Astrocyte of the cerebellum (primary cell): ENCODE results near the gene NKPD1.

Experiments
- DNase-seq: peaks from one replicate; pipeline ENCODE4 v3.0.0-alpha.2; 2011; ENCODE audit warnings: low read depth
- H3K4me3 ChIP-seq: 2 replicates; pipeline ENCODE4 v1.5.1; 2011; ENCODE audit warnings: mild to moderate bottlenecking, low read depth, low read length, moderate library complexity
- in situ Hi-C: cut with HindIII; loops from 2 replicates; pipeline ENCODE4 v1.10.0; 2017; ENCODE audit warnings: low sequenced_read_pairs
- TF ChIP-seq, protein P1 (sequence below): IDR thresholded peaks from 2 replicates; pipeline ENCODE4 v1.5.1; 2012; ENCODE audit warnings: low read length, low read depth, moderate library complexity, mild to moderate bottlenecking; ENCODE audit errors: missing control alignments

The NKPD1 gene

DNA sequence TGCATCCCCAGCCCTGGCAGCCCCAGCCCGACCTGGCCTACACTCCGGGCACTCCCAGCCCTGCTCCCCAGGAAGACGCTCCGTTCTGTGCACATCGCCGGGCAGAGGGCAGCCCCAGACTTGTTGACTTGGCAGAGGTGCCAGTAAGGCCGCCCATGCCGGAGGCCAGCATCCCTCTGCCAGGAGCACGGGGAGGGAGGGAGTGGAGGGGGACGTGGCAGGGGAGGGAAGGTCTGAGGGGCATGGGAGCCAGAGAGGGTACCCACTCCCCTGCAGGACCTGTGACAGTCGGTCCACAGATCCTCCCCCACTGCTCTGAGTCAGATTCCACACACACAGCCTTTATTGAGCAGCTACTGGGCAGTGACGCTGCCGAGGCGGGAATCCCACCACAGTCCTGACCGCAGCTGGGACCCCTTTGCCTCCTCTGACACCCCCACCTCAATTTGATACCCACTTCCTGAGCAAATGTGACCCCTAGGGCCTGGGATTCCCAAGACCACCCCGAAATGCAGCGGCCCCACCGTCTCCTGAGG is 1.9 kb upstream of the NKPD1 start:
- in situ Hi-C loops = no loop called here
- H3K4me3 ChIP-seq = no peak overlapping the region
- DNase-seq = no peak
- TF ChIP-seq, protein P1, sequence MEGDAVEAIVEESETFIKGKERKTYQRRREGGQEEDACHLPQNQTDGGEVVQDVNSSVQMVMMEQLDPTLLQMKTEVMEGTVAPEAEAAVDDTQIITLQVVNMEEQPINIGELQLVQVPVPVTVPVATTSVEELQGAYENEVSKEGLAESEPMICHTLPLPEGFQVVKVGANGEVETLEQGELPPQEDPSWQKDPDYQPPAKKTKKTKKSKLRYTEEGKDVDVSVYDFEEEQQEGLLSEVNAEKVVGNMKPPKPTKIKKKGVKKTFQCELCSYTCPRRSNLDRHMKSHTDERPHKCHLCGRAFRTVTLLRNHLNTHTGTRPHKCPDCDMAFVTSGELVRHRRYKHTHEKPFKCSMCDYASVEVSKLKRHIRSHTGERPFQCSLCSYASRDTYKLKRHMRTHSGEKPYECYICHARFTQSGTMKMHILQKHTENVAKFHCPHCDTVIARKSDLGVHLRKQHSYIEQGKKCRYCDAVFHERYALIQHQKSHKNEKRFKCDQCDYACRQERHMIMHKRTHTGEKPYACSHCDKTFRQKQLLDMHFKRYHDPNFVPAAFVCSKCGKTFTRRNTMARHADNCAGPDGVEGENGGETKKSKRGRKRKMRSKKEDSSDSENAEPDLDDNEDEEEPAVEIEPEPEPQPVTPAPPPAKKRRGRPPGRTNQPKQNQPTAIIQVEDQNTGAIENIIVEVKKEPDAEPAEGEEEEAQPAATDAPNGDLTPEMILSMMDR = no peak

DNA sequence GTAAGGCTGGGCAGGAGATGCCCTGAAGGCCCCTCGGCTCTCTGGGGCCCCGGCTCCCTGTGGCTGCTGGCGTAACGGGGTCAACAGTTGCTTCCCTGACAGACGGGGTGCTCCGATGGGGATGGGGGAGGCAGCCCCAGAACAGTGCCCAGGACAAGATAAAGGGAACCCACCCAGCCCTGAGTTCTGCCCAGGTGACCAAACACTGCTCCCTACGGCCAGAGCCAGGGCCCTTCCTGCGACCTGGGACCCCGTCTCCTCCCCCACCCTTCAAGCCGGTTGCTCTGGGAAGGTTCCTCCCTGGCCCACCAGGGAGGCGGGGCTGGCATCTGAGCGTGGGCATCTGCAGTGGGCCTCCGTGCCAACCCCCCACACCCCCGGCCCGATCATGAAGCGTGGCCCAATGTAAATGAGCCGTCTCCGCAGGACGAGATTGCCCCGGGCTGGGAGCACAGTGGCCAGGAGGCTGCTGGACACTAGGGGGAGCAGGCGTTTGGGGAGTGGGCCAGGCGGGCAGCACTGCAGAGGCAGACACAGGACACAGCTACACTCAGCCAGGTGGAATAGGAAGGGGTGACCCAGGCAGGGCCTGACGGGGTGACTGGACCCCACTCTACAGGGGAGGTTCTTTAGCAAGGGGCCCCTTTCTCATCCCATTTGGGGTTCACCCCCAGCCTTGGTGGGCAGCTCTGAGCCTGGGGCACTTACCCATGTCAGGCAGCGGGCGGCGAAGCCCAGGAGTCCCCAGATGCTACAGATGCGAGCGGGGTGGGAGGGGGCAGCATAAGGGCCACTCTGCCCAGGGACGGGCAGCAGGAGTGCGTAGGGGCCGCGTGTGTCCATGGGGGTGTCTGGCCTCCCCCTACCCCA is 1.2 kb upstream of the NKPD1 start:
- no peak for DNase-seq
- no peak overlapping the region for H3K4me3 ChIP-seq
- in situ Hi-C loops = no loop called here
- TF ChIP-seq, protein P1 = peak; percentile 88

DNA sequence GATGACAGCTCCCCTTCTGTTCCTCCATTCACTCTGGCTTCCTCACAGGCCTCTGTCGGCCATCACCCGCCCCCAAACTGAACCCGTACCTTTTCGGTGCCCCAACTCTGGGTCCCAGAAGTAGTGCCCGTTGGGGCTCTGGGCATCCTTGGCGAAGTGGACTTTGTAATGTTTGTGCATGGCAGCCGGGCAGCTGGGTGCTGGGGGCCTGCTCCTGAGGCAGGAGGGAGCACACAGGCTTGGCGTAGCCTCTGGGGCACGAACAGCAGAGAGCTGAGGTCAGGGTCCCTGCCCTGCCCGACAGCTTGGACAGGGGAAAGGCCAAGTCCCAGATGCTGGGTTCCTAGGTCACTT is 834 bp downstream of the NKPD1 start:
- DNase-seq = no peak
- TF ChIP-seq, protein P1 = no peak
- H3K4me3 ChIP-seq = no peak overlapping the region
- in situ Hi-C loops = no loop called here

DNA sequence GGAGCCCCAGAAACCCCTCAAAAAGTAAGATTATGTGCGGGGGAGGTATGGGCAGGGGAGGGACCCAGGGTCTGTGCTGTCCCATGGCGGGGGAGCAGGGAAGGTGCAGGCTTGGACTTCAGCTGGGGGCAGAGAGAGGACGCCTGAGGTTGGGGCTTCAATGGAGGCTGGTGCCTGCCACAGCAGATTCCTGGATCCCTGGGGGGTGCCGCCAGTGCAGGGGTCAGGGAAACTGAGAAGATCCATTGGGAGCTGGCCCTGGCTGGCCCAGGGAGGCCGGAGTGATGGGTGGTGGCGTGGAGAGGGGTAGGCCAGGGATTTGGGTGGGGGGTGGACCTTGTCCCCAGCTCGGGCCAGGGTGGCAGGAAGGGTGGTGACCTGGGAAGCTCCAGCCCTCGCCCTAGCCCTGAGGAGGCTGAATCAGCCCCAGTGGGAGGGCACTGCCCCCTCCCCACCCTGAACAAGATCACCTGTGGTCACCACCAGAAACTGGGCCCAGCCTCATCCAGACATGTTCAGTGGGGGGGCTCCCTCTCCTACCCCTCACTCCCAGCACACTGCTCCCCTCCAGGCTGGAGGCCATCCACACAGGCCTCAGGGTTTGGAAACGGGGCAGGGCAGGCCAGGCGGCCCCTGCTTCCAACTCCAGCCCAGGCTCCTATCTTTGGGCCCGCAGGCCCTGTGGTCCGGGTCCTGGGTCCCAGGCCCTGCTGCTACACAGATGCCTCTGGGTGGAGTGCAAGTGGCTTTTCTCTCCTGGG is 1.4 kb downstream of the NKPD1 start:
- no peak for DNase-seq
- H3K4me3 ChIP-seq = no peak overlapping the region
- in situ Hi-C loops = no loop called here
- TF ChIP-seq, protein P1 = no peak

DNA sequence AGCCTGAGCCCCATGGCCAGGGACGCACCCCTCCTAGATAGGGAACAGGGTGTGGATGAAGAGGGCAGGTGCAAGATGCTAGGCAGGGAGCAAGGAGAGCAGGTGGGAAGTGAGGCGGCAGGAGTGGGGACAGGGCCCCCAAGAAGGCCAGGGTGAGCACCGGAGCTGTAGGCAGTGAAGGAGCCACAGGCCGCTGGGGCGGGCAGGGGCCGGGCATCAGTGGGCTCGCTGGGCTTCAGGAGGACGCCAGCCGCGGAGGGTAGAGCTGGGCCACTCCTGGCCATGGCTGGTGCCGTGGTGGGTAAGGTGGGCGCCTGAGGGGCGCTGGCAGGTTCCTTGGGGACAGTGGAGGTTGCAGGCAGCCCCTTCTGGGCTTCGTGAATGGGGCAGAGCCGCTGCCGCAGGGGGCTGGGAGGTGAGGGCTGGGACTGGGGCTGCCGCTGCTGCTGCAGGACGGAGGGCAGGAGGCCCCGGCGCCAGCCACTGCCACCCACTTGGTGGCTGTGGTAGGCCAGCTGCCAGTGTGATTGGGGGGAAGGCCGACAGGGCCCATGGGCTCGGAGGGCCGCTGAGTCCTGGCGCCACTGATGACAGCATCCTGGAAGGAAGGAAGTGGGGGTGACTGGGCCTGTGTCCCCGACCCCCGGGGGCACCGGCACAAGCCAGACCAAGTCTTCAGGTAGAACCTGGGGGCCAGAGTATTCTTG is 2.1 kb downstream of the NKPD1 start:
- TF ChIP-seq, protein P1 = no peak
- in situ Hi-C loops = no loop called here
- no peak for DNase-seq
- no peak overlapping the region for H3K4me3 ChIP-seq

DNA sequence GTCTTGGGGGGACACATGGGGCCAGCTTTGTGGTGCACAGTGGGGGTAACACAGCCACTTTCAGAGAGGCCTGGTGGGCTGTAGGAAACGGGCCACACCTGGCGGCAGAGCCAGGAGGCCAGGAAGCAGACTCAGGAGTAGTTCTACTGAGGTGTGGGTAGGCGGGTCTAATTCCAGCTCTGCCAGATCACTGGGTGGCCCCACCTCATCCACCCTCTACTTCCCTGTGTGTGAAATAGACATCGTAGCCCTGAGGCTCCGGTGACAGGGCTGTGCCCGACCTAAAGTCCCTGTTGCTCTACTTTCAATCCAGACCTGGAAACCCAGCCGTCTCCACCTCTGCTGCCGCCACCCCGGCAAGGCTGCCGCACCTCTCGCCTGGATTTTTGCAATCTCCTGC is 4.0 kb downstream of the NKPD1 start:
- TF ChIP-seq, protein P1 = no peak
- DNase-seq = no peak
- H3K4me3 ChIP-seq = no peak overlapping the region
- in situ Hi-C loops = no loop called here
